NCI-H524 (cell line): Measurements from ENCODE around the gene NARF.

Experiments
- DNase-seq, 2 experiments: peaks; one replicate each; lab custom pipeline; 2025; lab: John Stamatoyannopoulos, UW

Gene NARF

DNA sequence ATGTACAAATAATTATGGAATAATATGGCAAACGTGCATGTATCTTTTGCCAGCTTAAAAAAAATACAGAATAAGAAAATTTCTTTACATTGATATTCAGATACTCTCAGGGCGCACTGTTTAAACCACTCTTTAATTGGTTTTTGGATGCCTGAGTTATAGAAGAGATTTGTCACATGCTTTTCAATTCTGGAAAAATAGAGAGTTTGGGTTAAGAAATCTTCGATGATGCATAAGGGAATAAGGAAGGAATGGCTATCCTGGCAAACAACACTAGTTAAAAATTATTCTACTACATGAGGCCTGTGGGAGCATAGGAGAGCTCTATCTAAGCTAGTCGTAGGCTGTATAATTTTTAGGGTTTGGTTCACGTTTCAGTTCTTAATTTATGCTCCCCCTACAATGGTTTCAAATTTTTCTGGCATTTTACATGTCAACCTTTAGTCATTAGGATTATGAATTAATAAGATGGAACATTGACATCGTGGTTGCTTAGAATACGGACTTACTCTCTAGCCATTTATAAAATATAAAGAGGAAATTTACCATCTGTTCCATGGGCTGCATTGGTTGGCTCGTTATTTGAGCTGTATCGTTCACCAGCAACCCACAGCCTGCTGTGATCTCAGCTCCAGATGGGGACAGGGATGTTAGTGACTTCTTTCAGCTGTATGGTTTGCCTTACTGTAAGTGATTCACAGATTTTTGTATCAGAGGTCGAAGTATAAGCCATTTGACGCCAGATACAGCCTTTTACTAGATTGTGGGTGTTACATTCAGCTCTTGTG lies 15.9 kb downstream of the NARF start:
- peak in 1 of 2 experiments; percentile 52 for DNase-seq

DNA sequence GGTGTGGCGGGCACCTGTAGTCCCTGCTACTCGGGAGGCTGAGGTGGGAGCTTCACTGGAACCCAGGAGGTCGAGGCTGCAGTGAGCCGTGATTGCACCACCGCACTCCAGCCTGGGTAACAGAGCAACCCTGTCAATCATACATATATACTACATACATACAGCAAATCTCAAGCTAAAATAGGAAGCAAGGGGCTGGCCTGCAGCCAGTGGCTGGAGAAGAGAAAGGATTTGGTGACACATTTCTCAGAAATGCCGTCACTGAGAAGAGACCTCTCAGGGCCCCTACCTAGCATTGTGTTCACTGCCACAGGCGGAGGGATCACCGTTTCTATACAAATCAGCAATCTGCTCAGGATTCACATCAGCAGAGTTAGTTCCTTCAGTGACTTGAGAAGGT lies 16.9 kb downstream of the NARF start:
- DNase-seq: no peak

DNA sequence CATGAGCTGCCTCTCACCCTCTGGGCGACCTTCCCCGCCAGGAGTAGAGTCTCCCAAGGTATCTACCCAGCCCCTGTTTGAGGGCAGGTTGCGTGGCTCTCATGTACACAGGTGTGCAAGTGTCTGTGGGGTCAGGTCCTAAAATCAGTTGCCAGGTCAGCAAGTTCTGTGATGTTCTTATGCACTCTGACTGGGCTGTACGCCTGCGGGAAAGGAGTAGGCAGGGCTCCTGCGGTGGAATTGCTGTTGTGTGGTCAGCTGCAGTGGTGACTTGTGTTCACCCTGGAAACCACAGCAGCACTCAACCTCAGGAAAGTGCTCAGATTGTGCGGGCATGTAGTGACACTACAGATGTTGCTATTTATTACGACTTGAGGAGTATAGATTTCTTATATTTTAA lies 19.4 kb downstream of the NARF start:
- no peak for DNase-seq

DNA sequence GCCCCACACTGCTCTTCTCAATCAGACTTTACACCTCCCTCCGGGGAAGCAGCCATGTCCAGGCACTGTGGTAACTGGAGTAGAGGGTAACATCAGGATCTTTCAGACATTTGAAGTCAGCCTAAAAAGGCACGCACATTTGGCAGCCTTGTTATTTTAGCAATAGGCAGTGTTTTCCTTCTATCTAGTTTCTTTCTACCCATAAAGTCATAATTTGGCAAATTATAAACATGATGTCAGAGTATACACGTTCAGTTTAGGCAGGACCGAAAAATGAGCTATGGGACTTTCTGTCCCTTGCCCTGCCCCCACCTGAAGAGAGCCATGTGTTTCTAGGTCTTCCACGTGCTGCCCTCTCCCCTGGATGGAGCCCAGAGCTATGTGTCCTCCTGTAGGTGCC lies 21.1 kb downstream of the NARF start:
- DNase-seq: no peak

DNA sequence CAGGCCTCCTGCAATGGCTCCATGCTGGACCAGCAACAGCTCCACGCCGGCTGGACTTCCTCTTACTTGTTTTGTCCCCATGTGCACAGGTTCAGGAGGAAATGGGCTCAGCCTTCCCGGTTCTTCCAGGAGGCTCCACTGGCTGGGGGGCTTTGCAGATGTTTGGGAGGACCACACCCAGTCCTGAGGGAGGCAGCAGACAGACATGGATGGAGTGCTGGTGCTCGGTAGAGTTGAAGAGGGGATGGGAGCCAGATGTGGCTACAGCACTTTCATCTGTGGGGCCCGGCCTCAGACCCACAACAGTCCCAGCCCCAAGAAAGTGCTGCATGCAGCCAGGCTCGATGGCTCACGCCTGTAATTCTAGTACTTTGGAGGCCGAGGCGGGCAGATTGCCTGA lies 21.8 kb downstream of the NARF start:
- DNase-seq: no peak

DNA sequence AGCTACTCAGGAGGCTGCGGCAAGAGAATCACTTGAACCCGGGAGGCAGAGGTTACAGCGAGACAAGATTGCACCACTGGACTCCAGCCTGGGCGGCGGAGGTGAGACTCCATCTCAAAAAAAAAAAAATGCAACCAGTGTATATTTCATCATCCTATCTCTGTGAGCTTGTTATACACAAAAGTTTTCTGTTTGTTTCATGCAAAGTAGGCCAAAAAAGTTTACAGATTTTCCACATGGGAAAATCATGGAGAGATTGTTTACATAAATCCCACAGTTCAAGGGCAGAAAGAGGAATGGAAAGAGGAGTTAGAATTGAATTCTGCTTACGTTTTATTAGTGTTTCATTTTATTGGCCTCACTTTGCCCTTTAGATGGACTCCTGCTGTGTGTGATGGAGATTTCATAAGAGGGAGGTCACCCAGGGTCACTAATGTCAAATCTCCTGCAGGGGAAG lies 24.7 kb downstream of the NARF start:
- no peak for DNase-seq

DNA sequence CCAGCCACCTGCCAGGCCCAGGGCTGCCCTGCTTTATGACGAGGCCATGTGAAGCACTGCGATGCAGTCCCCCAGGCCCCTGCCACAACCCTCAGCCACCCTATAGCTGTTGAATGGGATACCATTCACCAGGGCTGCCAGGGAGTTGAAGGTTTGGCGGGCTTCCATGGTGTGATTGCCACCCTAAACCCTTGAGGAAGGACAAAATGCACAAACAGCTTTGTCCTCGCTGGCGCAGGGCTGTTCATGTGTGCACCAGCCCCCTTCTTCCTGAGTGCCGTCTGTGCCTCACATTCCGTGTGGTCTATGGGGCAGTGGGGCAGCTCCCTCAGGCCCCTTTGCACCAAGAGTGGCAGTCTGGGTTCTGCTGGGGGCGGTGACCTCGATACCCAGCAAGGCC lies 25.3 kb downstream of the NARF start:
- no peak for DNase-seq

DNA sequence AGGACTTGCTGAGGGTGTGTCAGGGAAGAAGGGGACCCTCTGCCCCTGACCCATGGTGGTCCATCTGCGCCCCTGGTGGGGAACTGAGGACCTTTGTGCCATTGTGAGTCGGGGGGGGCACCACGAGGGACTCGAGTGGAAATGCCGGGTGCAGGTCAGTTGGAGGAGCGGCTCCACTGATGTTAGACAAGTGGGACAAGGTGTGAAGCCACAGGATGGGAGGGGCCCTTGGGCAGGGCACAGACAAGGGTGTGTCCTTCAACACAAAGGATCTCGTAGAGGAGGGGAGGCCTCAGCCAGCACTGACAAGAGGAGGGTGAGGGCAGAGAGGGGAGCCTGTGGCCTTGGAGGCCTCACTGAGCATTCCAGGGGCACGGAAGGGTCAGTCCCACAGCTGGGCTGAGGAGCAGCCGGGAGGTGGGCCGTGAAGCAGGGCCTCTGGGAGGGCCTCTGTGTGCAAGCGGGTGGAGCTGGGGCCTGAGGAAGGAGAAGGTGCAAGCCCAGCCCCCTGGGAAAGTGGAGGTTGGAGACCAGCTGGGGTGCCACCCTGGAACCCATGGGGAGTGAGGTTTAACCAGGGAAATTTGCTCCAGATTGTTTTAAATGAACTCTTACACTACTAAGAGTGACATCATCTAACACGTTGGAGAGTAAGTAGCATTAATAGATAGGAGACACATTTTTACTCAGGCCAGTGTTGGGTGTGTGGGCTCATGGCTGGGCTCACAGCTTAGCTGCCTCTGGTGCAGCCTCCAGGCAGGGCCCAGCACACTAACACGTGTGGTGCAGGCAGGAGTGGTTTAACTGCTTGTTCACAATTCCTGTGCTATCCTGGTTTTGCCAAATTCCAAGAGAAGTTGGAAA lies 27.9 kb downstream of the NARF start:
- no peak for DNase-seq

DNA sequence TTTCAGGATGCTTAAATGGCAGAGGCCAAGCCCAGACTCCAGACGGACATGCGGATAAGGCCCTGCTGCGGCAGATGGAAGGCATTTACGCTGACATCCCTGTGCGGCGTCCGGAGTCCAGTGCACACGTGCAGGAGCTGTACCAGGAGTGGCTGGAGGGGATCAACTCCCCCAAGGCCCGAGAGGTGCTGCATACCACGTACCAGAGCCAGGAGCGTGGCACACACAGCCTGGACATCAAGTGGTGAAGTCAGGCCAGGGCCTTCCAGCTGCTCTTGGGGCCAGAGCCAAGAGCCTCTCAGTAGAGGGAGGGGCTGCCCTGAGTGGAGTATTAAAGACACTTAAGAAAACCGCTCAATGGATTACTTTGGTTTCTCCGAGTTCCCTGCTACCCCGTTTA lies 29.4 kb downstream of the NARF start:
- peak; percentile 45 to 60 for DNase-seq

DNA sequence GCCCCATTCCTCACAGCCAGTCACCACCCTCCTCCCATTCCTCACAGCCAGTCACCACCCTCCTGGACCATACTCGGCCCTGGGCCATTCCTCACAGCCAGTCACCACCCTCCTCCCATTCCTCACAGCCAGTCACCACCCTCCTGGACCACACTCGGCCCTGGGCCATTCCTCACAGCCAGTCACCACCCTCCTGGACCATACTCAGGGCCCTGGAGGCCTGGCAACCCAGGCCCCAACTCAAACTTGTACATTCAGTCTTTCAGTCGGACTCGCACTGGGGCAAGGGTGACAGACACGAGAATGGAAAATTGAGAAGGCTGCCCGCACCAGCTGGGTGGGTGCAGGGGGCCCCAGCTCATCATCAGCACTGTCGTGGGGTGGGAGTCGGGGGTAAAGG lies 30.6 kb downstream of the NARF start:
- no peak for DNase-seq

DNA sequence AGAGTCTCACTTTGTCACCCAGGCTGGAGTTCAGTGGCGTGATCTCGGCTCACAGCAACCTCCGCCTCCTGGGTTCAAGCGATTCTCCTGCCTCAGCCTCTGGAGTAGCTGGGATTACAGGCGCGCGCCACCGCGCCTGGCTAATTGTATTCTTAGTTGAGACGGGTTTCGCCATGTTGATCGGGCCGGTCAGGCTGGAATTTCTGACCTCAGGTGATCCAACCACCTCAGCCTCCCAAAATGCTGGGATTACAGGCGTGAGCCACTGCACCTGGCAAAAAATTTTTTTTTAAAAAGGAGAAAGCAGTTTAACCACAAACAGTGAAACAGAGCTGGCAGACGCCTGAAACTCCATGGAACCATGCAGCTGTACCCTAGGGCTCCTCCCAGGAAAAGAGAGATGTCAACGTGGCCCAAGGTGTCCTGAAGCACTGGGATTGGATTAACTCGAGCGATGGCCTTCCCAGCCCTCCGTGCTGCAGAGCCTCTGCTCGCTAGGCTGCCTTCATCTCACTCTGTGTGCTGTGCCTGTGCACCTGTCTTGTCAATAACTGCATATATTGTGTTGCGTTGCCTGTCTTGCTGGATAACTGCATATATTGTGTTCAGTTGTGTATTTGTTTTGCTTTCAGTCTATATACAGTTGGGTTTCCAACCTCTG lies 31.4 kb downstream of the NARF start:
- DNase-seq: peak in 1 of 2 experiments; percentile 56

DNA sequence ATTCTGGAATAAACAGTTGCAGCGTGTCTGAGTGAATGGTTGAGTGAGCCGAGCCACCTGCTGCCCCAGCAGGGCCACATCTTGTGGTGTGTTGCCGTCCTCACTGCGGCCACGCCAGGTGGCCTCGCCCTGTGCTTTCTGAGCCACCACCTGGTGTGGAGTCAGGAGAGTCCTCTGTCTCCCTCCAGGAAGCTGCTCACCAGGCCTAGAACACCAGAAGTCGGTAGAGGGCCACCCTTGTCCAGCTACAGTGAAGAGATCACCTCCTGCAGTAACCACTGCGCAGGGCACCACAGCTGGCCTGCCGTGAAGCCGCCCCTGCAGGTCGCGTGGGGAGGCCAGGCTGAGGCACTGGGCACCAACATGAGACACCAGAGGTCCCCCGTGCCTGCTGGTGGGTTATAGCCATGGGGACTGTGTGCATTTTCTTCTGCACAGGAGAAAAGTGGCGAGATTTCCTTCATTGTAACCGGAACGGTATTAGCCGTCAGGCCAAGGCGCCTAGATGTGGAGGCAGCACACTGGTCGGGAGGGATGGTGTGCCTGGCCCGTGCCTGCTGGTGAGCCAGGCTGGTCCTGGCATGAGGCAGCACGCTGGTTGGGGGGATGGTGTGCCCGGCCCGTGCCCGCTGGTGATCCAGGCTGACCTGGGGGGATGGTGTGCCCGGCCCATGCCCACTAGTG lies 32.1 kb downstream of the NARF start:
- DNase-seq: peak in 1 of 2 experiments; percentile 77

DNA sequence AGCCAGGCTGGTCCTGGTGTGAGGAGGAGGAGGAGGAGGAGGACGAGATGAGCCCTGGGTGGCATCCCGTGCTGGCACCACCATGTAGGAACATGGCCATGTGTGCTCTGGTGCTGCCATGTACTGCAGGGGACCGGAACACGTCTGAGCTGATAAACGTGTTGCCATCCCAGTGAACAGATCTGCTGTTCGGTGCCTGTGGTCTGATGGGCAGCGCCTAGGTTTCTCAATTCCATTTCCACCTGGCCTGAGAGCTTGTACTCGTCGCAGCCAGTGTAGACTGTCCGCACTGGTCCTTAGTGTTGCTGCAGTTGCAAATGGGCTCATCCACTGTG lies 32.6 kb downstream of the NARF start:
- no peak for DNase-seq

DNA sequence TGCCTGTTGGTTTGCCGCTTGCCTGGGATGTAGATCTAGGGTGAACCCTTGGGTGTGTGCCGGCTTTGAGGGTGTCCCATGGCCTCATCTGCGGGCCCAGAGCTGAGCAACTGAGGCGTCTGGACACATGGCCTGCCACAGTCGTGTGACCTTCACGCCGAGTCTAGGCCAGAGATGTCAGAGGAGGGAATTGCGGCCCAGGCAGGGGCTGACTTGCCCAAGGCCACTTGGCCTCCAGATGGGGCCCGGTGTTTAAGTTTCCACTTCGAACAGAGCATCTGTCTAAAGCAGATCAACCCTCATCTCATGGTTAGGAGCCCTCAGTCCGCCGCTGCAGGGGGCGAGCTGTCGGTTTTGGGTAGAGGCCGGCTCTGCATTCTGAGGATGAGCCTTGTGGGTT lies 33.0 kb downstream of the NARF start:
- DNase-seq: peak in 1 of 2 experiments; percentile 41

DNA sequence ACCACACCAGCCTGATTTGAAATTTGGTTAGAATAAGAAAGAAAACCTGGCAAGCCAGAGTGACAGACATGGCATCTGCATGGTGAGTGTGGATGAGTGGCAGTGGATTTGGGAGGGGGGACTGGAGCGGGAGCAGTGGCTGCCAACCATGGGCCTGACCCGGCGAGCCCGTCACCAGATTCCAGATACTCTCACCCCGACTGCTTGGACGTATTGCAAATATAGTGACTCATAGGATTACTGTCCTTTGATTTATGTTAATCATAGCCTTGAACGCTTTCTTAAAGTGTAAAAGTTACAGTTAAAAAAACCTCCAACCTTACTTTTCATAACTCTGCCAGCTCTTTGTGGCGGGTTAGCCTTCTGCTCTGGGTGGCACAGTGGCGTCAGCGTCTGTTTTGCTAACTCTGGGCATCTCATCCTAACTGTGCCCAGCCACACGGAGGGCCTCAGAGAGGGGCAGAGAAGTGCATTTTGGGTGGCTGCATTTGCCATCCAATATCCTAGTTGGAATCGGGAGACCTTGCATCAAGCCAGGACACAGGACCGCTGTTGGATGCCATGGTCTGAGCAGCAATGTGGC lies 34.2 kb downstream of the NARF start:
- DNase-seq: no peak

DNA sequence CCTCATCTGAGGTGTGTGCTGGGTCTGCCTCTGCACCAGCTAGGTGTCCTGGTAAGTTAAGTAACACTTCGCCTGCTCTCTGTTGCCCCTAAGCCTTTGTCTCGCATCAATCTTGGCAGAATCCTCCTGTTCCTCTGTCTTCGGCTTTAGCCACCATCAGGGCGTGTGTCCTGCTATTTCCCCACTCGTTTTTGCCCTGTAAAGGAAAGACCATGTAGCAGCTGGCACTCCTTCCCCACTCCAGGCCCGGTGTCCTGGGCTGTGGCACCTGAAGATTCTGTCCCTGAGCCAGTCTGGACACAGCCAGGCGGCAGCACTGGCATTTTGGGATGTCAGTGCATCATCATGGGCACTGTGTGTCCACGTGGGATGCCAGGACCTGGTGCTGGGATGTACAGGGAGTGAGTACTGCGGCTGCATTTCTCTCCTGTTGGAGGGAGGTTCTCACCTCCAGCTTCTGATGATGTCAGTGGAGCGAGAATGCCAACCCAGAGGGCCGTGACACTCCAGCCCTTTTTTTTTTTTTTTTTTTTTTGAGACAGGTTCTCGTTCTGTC lies 34.8 kb downstream of the NARF start:
- DNase-seq: no peak

DNA sequence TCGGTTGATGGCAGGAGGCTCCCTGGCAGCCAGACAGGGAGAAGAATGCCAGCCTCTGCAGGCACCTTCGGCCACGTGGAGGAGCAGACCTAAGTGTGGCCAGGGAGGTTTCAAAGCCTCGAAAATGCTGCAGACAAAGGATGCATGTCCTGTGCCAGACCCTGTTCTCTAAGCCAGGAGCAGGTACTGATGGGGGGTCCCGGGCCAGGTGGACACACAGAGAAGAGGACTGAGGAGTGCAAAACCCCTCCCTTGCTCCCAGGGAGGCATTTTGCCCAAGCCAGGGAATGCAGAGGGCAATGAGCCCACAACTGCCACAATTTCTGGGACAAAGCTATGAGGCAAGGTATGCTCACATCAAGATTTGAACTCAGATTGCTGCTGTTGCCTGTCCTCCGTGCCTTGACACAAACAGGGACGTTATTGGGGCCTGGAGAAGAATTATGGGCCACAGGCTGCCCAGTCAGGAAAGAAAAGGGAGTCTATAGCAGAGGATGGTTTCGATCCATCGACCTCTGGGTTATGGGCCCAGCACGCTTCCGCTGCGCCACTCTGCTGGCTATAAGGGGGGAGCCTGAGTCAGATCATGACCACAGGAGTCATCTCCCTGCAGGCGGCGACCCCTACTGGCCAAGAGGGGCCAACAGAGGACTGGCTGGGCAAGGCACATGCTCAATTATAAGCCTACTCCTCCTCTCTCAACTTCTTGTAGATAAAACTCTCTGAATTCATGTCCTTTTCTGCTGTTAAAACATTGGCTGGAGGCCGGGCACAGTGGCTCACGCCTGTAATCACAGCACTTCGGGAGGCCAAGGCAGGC lies 35.9 kb downstream of the NARF start:
- peak; percentile 41 to 72 for DNase-seq

DNA sequence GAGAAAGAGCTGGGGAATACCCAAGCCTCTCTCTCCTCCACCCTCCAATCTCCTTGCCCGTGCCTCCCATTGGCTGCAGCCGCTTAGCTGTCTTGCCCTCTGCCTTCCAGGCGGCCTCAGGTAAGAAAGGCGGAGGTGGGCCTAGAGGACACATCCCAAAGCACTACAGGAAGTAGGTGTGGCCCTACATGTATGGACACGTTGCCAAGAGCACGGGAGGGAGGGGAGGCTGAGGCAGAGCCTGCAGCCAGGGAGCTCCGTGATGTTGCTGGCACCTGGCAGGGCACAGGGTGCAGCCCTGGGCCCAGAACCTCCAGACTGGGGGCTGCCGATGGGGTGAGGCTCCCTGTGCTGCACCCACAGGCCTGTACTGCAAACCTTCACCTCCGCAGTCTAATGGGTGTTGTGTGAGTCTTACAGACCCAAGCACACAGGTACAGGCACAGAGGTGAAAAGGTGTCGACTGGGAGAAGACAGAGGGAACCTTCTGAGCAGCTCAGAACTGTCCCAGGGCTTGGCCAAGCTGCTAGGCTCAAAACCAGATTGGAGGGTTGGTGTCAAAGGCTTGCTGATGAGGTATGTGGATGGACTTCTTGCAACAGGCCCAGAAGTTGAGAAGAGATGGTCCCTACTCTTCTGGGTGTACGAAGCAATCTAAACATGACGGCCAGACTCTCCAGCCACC lies 37.4 kb downstream of the NARF start:
- DNase-seq: no peak

DNA sequence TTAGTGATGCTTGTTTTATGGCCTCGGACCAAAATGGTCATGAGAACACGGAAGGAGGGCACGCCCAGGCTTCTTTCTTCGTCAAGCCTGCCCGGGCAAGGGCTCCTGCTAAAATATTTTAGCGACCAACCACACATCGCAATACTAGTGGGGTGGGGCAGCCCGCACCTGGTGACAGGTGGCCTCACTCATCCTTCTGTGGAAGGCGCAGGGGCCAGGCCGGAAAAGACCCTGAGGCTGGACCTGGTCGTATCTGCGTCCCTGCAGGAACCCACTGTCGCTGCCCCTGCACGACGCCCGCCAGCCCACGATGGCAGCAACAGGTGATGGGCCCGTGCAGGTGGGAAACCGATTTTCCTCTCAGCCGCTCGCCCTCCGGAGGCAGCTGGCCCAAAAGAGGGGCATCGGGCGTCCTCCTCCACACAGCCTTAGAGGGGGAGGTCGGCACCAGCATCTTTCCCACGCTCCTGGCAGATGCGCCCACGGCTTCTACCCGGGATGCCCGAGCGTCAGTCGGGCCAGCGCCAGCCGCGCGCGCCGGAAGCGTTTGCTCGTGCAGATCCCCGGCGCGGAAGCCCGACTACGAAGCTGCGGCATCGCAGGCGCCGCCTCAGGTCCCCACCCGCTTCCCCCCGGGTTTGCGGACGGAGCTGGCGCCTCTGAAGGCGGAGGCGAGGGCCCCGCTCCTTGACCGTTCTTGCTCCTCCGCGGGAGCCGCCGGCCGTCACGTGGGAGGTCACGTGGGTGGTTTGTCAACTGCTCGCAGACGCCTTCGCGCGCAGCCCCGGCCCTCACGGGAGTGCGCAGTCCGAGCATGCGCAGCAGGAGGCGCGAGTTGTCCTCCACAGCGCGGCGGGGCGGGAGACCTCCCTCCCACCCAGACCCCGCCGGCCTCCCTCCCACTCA lies 38.2 kb downstream of the NARF start:
- DNase-seq: peak; percentile 68 to 87
